ENCODE results near the gene EEF2.
A peak's percentile ranks its signal among the peaks of the same experiment; 100 is the strongest.
"Not testable (repeated sequence)": the region's sequence is repeated elsewhere in the genome, so short reads cannot be mapped to it uniquely, and the experiment has no call there.

EEF2 gene

DNA sequence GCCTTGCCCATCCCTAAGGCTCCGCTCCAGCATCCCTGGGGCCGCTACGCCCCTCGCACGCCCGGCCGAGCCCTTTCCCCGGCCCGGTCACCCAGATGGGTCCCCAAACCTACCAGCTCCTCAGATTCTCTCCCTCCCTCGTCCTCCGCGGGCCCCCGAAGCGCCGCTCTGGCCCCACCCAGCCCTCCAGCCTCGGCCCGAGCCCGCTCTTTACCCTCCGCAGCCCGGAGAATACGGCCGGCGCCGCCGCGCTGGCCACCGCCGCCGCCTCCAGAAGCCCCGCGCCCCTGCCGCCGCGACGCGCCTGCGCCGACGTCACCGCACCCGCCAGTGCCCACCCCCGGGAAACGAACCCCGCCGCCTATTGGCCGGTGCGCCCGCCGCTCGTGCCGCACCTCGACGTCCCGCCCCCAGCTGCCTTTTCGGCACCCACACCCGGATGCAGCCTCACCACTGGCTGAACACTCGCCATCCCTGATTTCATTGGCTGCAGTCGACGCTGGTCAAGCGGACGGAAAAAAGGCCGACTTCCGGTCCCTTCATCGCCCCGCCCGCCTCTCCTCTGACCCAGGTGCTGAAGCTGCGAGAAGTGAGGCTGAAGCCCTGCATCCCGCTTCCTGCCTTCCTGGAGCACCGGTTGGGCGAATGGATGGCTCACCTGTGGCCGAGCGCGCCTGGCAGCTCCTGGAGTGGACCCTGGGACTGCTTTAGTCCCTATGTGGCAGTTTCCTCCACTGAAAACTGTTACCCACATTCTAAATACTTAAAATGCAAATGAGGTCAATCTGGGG, 14.3 kb downstream of the EEF2 start, which contains the start of gene DAPK3:
DAPK3 (minus strand) TSS at position 292 of the 791 bp plus-strand sequence. CDS start 1,364 bp downstream, outside the sequence.
- peak; percentile 96 for DNase-seq
- no peaks in the 10 kb centered on the region for H3K9me3 Mint-ChIP-seq
- peak within 1 kb of the TSS; percentile 88 for H3K4me3 Mint-ChIP-seq
- H3K36me3 Mint-ChIP-seq (ENCODE audit: low read depth), result peaks cover 68% of the 10 kb centered on the region
- peak within 1 kb of the TSS; percentile 94 for H3K27ac Mint-ChIP-seq
- H3K4me1 Mint-ChIP-seq (ENCODE audit: low read depth), result peaks cover 40% of the 10 kb centered on the region
- H3K27me3 Mint-ChIP-seq, result no peaks in the 10 kb centered on the region

DNA sequence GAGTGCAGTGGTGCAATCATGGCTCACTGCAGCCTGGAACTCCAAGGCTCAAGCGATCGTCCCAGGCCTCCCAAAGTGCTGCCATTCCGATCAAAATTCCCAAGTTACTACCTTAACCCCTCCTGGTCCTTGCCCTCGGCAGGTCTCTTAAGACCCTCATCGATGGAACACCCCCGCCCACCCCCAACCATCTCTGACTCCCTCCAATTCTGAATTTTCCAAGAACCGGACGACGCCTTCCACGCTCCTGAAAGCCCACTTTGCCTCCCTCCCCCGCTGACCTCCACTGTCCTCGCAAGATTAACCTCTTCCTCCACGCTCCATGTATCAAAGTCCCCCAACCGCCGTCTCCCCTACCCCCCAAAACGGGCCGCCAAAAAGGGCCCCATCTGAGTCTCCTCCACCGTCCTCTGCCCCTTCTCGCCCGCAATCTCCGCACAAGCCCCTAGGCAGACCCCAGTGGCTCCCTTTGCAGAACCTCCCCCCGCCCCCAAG, 14.9 kb downstream of the EEF2 start:
- H3K9me3 Mint-ChIP-seq, result no peaks in the 10 kb centered on the region
- no peak for DNase-seq
- peak overlapping the region; percentile 88 for H3K4me3 Mint-ChIP-seq
- peaks cover 39% of the 10 kb centered on the region for H3K4me1 Mint-ChIP-seq (ENCODE audit: low read depth)
- H3K27me3 Mint-ChIP-seq, result no peaks in the 10 kb centered on the region
- peak overlapping the region; percentile 94 for H3K27ac Mint-ChIP-seq
- H3K36me3 Mint-ChIP-seq (ENCODE audit: low read depth), result peaks cover 68% of the 10 kb centered on the region

DNA sequence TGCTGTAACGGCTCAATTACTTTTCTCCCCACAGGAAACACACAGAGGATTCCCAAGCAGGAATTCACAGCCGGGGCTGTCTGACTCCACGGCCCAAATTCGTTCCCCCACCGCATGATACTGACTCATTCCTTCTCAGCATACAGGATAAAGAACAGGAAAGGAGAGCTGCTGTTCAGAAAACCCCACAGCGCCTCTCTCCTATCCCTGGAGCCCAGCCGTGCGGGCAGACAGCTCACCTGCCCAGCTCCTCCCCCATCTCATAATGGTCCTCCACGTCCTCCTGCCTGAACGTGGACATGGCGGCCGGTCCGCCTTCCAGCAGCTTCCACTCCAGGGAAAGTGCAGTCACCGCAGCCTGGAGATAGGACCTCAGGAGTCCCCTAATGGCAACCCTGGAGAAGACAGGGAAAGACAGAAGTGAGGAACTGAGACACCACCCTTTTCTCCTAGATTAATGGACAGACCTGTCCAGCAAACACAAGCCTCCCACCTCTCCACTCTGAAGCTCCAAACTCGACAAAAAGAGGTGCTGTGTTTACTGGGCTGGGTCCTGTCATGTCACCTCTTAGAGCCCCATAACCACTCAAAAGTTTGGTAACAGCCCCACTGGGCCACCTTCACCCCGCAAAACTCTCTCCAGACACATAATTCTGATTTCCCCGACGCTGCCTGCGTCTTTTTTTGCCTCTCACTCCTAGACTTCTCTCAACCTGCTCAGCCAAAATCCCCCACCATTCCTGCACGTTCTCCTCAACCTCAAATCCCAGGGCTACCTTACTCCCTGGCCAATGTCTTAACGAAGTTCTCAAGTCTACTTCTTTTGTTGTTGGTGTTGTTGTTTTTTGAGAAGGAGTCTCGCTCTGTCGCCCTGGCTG, 15.6 kb downstream of the EEF2 start:
- Mint-ChIP-seq H3K27ac (peak overlapping the region; percentile 94), H3K4me3 (peak overlapping the region; percentile 88), H3K4me1 (ENCODE audit: low read depth) (peaks cover 41% of the 10 kb centered on the region), H3K27me3 (no peaks in the 10 kb centered on the region), H3K9me3 (no peaks in the 10 kb centered on the region), H3K36me3 (ENCODE audit: low read depth) (peaks cover 67% of the 10 kb centered on the region)
- no peak for DNase-seq

DNA sequence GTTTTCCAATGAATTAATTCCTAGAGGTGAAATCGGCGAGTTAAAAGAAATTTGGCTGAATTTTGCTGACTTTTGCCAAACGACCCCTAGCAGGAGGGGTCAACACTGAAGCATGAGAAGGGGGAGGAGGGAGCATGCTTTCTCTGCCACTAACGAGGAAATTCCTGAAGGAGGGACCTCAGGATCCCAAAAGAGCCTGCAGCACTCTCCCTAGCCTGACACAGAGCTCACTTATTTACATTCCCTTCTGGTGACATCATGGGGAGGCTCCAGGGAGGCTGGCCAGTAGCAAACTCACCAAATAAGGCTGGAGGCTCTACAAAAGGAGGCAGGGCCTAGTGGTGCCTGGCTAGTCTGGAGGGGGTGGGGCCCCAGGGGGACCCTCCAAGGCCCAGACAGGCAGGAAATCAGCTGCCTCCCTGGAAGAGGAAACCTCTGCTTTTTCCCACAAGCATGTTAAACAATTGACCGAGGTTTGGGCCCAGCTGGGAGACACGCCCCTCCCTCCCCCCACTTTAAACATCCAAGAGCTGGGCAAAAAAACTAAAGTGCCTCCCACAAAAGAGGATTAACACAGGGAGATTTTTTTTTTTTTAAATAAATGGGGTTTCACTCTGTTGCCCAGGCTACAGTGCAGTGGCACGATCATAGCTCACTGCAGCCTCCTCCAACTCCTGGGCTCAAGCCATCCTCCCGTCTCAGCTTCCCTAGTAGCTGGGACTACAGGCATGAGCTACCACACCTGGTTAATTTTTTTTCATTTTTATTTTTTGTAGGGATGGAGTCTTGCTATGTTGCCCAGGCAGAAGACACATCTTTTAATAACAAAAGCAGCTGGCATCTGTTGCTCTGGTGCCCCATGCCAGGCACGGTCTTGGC, 16.5 kb downstream of the EEF2 start:
- H3K27me3 Mint-ChIP-seq, result no peaks in the 10 kb centered on the region
- peak overlapping the region; percentile 94 for H3K27ac Mint-ChIP-seq
- peaks cover 41% of the 10 kb centered on the region for H3K4me1 Mint-ChIP-seq (ENCODE audit: low read depth)
- no peaks in the 10 kb centered on the region for H3K9me3 Mint-ChIP-seq
- H3K36me3 Mint-ChIP-seq (ENCODE audit: low read depth), result peaks cover 72% of the 10 kb centered on the region
- peak overlapping the region; percentile 88 for H3K4me3 Mint-ChIP-seq
- no peak for DNase-seq

DNA sequence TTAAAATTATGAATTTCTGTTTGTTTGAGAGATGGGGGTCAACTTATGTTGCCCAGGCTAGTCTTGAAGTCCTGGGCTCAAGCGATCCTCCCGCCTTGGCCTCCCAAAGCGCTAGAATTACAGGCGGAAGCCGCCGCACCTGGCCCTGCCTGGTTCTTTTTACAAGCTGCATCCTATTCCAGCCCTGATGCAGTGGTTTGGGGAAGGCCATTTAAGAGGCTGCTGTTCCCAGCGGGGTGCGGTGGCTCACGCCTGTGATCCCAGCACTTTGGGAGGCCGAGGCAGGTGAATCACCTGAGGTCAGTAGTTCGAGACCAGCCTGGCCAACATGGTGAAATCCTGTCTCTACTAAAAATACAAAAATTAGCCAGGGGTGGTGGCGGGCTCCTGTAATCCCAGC, 17.3 kb downstream of the EEF2 start:
- H3K4me3 Mint-ChIP-seq, DNase-seq, H3K9me3 Mint-ChIP-seq, H3K27me3 Mint-ChIP-seq: not testable (repeated sequence)
- Mint-ChIP-seq H3K27ac (peak overlapping the region; percentile 94), H3K36me3 (ENCODE audit: low read depth) (peaks cover 80% of the 10 kb centered on the region), H3K4me1 (ENCODE audit: low read depth) (peaks cover 41% of the 10 kb centered on the region)

DNA sequence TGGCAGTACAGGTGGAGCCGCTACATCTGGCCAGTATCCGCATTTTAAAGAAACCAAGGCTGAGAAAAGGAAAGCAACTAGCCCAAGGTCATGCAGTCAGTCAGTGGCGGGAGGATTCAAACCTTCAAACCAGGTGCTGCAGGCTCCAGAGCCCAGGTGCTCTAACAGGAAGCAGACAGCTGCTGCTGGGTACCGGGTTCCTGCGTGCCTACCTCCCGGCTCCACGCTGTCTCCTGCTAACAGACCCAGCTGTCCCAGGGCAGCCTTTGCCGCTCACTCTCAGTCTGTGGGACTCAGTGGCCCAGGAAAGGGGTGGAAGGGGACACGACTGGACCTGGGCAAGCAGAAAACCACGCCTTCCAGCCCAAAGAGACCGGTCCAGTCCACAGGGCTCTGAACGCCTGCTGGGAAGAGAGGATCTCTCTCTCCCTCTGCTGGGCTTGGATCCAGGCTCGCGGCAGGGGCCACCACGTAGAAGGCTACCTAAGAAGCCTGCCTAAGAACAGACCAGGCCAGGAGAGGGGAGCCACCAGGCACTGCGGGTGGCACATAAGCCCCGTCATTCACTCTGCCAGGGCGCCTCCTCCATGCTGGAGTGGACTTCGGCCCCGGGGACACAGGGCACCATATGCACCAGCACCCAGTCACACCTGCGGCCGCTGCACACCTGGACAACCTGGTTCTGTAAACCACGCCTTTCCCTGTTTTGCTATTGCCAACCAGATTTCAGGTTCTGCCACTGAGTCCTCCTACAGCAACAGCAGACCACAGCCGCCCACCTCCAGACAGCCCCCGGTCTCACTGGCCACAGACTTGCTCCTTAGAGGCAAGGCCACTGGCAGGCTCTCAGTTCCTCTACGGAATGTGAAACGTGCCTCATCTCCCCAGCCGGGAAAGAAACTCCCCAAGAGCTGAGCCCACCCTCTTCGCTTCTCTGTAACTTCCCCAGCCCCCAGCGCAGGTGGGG, 18.9 kb downstream of the EEF2 start:
- no peak overlapping the region for H3K4me3 Mint-ChIP-seq
- peaks cover 87% of the 10 kb centered on the region for H3K36me3 Mint-ChIP-seq (ENCODE audit: low read depth)
- peaks cover 39% of the 10 kb centered on the region for H3K4me1 Mint-ChIP-seq (ENCODE audit: low read depth)
- H3K9me3 Mint-ChIP-seq, result no peaks in the 10 kb centered on the region
- H3K27ac Mint-ChIP-seq, result peak overlapping the region; percentile 85
- no peaks in the 10 kb centered on the region for H3K27me3 Mint-ChIP-seq
- DNase-seq, result no peak

DNA sequence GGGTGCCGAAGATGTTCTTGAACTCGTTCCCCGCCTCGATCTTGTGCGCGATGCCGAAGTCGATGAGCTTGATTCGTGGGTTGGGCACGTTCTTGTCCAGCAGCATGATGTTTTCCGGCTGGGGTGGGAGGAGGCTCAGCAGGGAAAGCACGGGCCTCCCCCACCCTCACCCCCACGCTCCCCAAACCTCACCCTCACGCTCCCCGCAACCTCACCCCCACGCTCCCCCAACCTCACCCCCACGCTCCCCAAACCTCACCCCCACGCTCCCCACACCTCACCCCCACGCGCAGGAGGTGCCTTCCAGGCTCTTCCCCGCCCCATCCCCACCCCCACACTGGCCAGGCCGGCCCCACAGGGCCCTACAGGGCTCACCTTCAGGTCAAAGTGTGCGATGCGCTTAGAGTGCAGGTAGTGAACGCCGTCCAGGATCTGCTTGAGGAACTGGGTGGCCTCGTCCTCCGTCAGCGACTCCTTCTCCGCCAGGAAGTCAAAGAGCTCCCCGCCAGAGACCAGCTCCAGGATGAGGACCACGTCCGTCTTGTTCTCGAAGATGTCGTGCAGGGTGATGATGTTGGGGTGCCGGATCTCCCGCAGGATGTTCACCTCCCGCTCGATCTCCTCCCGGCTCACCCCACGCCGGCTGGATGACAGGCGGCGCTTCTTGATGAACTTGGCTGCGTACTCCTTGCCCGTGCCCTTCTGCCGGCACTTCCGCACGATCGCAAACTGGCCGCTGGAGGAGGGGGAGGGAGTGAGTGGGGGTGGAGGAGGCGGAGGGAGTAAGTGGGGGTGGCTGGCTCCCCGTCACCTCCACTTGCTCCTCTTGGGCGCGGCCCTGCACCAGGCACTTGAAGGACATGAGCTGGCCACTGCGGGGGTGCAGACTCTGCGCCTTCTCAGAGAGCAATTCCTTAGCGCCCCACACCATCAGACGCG, 20.7 kb downstream of the EEF2 start:
- Mint-ChIP-seq H3K27me3 (no peaks in the 10 kb centered on the region), H3K4me3 (no peak overlapping the region), H3K36me3 (ENCODE audit: low read depth) (peaks cover 88% of the 10 kb centered on the region), H3K9me3 (no peaks in the 10 kb centered on the region), H3K4me1 (ENCODE audit: low read depth) (peaks cover 27% of the 10 kb centered on the region), H3K27ac (peak overlapping the region; percentile 61)
- no peak for DNase-seq

DNA sequence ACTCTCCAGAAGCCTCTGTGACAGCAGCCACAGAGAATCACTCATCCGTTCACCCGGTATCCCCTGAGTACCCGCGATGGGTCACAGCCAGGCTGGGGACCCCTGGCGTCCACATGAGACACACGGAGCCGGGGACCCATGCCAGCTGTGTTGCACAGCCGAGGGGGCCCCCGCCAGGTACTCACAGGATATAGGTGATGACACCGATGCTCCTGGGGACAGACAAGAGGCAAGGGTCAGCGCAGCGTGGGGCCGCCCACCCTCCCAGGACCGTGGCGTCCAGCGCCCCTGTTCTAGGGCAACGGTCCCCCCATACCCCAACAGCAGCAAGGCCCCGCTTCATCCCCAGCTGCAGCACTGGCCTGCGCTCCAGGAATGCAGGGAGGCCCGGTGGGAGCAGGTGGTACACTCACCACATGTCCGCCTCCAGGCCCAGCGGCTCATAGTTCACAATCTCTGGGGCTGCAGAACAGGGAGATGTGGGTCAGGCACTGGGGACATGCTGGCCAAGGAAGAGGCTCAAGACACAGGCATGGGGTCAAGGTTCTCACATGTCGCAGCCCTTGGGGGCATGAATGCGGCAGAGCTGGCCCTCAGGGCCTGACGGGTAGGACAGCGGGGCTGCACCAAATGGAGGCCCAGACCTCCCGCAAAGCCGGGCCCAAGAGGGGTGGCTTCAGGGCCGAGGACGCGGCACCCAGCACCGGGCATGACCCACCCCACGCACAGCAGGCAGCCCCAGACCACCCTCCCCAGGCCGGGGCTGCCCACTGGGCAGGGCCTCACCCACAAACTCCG, 21.6 kb downstream of the EEF2 start:
- H3K27ac Mint-ChIP-seq, result peak overlapping the region; percentile 69
- no peaks in the 10 kb centered on the region for H3K27me3 Mint-ChIP-seq
- peaks cover 84% of the 10 kb centered on the region for H3K36me3 Mint-ChIP-seq (ENCODE audit: low read depth)
- DNase-seq, result no peak
- no peak overlapping the region for H3K4me3 Mint-ChIP-seq
- peaks cover 18% of the 10 kb centered on the region for H3K4me1 Mint-ChIP-seq (ENCODE audit: low read depth)
- no peaks in the 10 kb centered on the region for H3K9me3 Mint-ChIP-seq

DNA sequence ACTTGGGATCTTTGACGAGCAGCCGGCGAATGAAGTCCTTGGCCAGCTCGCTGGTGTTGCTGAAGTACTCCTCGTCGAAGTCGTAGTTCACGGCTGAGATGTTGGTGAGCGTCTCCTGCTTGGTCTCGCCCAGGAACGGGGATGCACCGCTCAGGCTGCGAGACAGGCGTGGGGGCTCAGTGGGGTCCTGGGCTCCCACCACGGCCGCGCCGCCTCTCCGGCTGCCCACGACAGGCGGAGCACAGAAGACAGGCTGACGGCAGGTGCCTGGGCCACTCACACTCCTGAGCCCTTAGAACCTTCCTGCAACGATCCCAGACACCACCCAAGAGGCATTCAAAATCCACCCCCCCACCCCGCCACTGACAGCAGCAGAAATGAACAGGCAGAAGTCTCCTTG, 24.3 kb downstream of the EEF2 start:
- Mint-ChIP-seq H3K9me3 (no peaks in the 10 kb centered on the region), H3K4me1 (ENCODE audit: low read depth) (peaks cover 4% of the 10 kb centered on the region), H3K27ac (no peak overlapping the region), H3K4me3 (no peak overlapping the region), H3K36me3 (ENCODE audit: low read depth) (peaks cover 75% of the 10 kb centered on the region), H3K27me3 (no peaks in the 10 kb centered on the region)
- no peak for DNase-seq

DNA sequence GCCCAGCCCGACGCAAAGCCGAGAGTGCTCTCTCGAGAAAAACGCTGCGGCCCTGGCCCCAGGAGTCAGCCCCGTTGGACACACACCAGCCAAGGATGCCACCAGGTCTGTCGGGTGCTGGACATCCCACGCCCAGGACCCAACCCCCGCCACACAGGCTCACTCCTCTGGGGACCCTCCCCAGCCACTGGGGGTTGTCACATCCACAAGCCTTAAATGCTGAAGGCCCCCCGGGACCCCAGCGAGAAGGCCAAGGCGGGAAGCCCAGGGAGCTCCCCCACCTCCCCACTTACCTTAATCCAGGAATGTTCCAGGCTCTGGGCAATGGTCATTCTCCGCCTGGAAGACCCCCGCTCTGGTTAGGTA, 25.5 kb downstream of the EEF2 start:
- no peak for DNase-seq
- H3K27ac Mint-ChIP-seq, result no peak overlapping the region
- peaks cover 67% of the 10 kb centered on the region for H3K36me3 Mint-ChIP-seq (ENCODE audit: low read depth)
- H3K4me1 Mint-ChIP-seq (ENCODE audit: low read depth), result no peaks in the 10 kb centered on the region
- no peaks in the 10 kb centered on the region for H3K9me3 Mint-ChIP-seq
- no peak overlapping the region for H3K4me3 Mint-ChIP-seq
- no peaks in the 10 kb centered on the region for H3K27me3 Mint-ChIP-seq

DNA sequence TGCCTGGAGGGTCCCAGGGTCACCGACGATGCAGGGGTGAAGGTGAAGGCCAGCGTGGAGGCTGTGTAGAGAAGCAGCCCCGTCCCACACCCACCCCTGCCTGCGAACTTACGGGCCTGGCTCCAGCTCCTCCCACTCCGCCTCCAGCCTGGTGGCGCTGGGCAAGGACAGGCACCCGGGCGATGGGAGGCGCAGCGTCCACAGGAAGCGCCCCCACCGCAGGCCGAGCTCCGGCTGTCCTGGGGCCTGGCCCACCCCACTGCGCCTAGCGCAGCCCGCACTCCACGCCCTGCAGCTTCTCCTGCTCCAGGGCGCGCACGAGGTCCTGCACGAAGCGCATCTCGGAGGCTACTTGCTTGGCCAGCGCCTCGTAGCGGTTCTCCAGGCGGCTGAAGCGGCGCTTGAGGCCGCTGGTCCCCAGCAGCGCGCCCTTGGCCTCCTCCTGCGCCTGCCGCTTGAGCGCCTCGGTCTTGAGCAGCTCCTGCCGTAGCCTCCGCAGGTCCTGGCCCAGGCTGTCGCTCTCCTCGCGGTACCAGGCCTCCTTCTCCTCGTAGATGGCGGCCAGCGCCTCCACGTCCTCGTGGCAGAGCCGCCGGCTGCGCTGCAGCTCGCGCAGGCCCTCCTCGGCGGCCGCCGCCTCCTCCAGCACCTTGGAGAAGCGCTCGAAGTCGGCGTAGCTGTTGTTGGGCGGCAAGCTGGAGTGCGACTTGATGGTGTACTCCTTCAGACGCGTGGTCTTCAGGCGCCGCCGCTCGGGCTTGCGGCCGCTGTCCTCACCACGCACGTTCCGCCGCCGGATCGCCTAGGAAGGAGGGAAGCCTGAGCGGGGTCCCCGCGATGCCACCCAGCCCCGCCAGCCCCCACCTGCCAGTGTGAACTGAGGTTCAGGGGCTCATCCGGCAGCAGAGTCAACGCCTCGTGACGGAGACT, 26.2 kb downstream of the EEF2 start:
- Mint-ChIP-seq H3K36me3 (ENCODE audit: low read depth) (peaks cover 62% of the 10 kb centered on the region), H3K9me3 (no peaks in the 10 kb centered on the region), H3K4me1 (ENCODE audit: low read depth) (no peaks in the 10 kb centered on the region), H3K4me3 (no peak overlapping the region), H3K27me3 (no peaks in the 10 kb centered on the region), H3K27ac (no peak overlapping the region)
- no peak for DNase-seq
